Right kidney (tissue), 1 donor: ENCODE data around the gene ATXN7L1.
"Not testable (repeated sequence)": the region's sequence is repeated elsewhere in the genome, so short reads cannot be mapped to it uniquely, and the experiment has no call there.

Experiments used
- DNase-seq: peaks from one replicate; pipeline ENCODE4 v3.0.0-alpha.2; 2016

The ATXN7L1 gene

GRCh38 chr7:105743351-105744090 is 132.9 kb downstream of the ATXN7L1 start:
- no peak for DNase-seq

GRCh38 chr7:105742787-105743186 is 133.6 kb downstream of the ATXN7L1 start:
- DNase-seq, result no peak

DNA sequence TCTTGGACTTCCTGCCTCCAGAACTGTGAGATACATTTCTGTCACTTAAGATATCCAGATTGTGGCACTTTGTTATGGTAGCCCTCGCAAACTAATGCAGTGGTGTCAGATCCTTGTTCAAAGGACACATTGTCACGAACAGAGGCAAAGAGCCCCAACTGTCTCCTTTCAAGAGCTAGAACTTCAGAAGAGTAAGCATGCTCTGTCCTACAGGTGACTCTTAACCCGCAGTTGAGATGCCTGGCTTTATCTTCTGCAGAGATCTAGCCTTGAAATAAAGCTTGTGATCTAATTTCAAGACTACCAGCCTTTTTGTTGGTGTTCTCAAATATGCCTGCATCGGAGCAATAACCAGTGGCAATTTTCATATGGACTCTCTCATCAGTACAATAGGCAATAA is 134.4 kb downstream of the ATXN7L1 start:
- DNase-seq, result no peak

DNA sequence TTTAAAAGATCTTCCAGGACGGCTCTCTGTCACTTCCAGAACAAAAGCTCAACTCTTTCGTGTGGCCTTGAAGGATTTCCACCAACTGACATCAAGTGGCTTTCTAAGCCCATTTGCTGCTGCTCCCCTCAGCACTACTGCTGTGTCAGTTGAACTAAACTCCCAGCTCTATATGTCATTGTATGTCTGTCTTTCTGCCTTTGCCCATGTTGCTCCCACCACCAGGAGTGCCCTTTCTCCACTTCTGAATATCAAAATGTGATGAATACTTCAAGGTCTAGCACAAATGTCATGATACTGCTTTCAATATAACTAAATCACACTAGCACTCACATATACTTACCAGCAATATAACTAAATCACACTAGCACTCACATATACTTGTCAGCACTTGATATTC is 138.3 kb downstream of the ATXN7L1 start:
- no peak for DNase-seq

GRCh38 chr7:105734233-105734632 is 142.2 kb downstream of the ATXN7L1 start:
- DNase-seq, result no peak

GRCh38 chr7:105731042-105731441 is 145.4 kb downstream of the ATXN7L1 start:
- no peak for DNase-seq

DNA sequence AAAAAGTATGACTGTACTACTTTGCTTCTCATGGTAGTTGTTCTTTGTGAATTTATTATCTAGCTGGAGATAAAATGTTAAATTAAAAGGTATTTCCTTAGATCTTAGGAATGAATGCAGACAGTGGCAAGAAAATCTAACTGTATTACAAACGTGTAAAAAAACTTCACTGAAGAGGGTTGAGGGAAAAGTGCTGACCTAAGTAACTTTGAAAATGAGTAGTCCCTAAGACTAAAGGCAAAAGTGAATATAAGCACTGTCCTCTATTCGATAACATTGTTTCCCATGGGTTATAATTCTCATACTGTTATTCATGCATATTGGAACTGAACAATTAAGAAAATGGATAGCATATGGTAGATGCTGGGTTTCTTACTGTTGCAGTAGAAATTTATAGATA is 148.4 kb downstream of the ATXN7L1 start:
- DNase-seq, result no peak

DNA sequence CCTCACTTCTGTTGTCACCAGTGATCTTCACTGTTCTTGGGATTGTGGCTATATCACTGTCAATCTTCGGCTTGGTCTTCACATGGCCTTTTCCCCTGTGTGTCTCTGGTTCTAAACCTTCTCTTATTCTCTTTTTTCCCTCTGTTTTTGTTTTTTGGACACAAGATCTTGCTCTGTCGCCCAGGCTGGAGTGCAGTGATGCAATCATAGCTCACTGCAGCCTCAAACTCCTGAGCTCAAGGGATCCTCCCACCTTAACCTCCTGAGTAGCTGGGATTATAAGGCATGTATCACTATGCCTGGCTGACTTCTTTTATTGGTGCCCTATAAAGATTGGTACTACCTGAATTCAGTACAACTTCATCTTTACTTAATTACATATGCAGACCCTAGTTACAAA is 151.7 kb downstream of the ATXN7L1 start:
- DNase-seq, result no peak

GRCh38 chr7:105723572-105723971 is 152.8 kb downstream of the ATXN7L1 start:
- no peak for DNase-seq

GRCh38 chr7:105721571-105722104 is 154.8 kb downstream of the ATXN7L1 start:
- DNase-seq, result no peak

DNA sequence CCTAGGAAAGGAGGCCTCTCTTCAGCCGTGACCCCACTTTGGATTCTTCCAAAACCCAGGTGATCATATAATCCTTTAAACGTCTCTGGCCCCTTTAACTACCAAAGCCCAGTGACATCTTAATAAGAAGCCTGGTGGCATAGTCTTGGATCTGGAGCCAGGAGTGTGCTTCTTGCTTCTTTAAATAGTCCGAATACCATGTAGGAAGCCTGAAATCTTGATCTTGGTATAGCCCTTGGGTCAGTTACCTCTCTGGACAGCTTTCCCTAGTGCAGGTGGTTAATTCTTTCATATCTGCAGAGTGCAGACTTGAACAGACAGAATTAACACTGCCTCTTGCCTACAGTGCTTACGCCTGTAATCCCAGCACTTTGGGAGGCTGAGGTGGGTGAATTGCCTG is 156.5 kb downstream of the ATXN7L1 start:
- no peak for DNase-seq

GRCh38 chr7:105719395-105719794 is 157.0 kb downstream of the ATXN7L1 start:
- DNase-seq, result no peak

GRCh38 chr7:105718511-105718925 is 157.9 kb downstream of the ATXN7L1 start:
- DNase-seq, result no peak

DNA sequence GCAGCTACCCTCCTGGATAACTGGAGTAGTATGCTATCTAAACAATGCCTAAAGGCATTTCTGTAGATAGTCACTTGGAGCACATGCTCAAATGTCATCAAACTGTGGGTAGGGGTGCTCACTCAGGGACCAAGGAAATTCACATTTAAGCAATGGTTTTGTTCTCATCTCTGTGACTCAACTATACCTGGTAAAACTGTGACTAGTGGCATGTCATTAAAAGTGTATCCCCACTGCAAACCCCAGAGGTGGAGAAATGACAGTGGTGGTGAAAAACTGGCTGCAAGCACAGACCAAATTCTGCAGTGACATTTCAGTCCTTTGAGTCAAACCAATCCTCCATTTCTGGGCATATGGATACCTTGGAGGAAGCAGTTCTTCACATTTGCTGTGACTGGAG is 160.9 kb downstream of the ATXN7L1 start:
- DNase-seq, result no peak

- DNase-seq, result no peak
Observed at GRCh38 chr7:105713488-105714465, 162.6 kb downstream of the ATXN7L1 start.

- no peak for DNase-seq
Observed at GRCh38 chr7:105712877-105713276, 163.5 kb downstream of the ATXN7L1 start.

- DNase-seq, result no peak
Observed at GRCh38 chr7:105711726-105712402, 164.5 kb downstream of the ATXN7L1 start.

DNA sequence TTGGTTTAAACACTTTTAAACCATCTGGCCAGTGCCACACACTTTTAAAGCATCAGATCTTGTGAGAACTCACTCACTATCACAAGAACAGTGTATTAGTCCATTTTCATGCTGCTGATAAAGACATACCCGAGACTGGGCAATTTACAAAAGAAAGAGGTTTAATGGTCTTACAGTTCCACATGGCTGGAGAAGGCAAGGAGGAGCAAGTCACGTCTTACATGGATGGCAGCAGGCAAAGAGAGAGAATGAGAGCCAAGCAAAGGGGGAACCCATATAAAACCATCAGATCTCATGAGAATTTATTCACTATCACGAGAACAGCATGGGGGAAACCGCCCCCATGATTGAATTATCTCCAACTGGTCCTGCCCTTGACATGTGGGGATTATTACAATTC is 165.7 kb downstream of the ATXN7L1 start:
- not testable (repeated sequence) for DNase-seq

GRCh38 chr7:105708763-105709080 is 167.7 kb downstream of the ATXN7L1 start:
- no peak for DNase-seq

GRCh38 chr7:105707967-105708762 is 168.2 kb downstream of the ATXN7L1 start:
- DNase-seq, result no peak

DNA sequence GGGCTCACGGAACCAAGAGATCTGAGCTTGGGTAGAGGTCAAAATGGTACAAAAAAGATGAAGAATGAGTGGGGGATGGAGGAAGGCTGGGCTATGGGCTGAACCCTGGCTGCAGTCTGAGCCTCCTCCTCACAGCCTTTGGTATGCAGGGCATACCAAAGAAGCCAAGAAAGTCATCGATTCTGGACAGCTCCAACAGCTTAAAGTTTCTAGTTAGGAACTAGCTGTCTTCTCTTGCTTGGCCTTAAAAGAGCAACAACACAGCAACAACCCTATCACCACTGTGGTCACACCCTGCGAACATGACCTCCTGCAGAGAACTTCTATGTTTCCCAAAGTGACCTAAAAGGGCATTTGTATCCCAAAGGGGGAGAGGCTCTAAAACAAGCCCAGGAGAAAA is 169.0 kb downstream of the ATXN7L1 start:
- no peak for DNase-seq

- DNase-seq, result no peak
Observed at GRCh38 chr7:105705427-105705826, 171.0 kb downstream of the ATXN7L1 start.
